ENCODE results near the gene MAN1A1.

DNA sequence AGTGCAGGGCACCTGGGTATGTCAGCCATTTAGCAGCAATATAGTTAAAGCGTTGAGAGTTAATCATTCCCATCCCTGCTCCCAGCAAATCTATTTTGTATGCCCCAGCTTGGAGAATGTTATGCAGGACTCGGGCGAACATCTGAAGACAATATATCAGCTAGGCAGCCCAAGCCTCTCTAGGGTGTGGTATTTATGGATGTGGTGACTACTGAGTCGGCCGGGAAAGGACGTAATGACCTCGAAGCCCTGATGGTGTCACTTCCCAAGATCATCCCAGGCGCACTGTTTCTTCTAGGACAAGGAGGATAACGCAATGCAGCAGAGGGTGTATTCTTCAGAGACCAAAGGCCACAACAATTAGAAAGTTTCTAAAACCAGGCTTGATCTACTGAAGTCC, 207.5 kb downstream of the MAN1A1 start:
- TF ChIP-seq, protein P1, sequence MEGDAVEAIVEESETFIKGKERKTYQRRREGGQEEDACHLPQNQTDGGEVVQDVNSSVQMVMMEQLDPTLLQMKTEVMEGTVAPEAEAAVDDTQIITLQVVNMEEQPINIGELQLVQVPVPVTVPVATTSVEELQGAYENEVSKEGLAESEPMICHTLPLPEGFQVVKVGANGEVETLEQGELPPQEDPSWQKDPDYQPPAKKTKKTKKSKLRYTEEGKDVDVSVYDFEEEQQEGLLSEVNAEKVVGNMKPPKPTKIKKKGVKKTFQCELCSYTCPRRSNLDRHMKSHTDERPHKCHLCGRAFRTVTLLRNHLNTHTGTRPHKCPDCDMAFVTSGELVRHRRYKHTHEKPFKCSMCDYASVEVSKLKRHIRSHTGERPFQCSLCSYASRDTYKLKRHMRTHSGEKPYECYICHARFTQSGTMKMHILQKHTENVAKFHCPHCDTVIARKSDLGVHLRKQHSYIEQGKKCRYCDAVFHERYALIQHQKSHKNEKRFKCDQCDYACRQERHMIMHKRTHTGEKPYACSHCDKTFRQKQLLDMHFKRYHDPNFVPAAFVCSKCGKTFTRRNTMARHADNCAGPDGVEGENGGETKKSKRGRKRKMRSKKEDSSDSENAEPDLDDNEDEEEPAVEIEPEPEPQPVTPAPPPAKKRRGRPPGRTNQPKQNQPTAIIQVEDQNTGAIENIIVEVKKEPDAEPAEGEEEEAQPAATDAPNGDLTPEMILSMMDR (IDR thresholded peaks at IDR 0.05), result no peak
- no peak for TF ChIP-seq EP300 (IDR thresholded peaks at IDR 0.05)
- TF ChIP-seq POLR2A (IDR thresholded peaks at IDR 0.05), result no peak

All from sigmoid colon (tissue), 4 donors.